ENCODE measurements around the gene GLI3. TPM values are rescaled to one million over a fixed set of nuclear protein-coding genes. Genes with fewer than 3 reads are reported as not detected.

GLI3 gene
- total RNA-seq, 1 donor from 2014 or later, result 32.0 TPM

- H3K4me3 ChIP-seq, result no peak overlapping the region
- no peaks in the 10 kb centered on the region for H3K9me3 ChIP-seq (ENCODE audit: low read depth)
- no peak overlapping the region for H3K4me2 ChIP-seq
- TF ChIP-seq CTCF (IDR thresholded peaks at IDR 0.05) (no peak), EZH2 (IDR thresholded peaks at IDR 0.05) (no peak), EZH2phosphoT487 (IDR thresholded peaks at IDR 0.05) (no peak)
- no peak overlapping the region for H2AFZ ChIP-seq (replicated peaks)
- H3F3A ChIP-seq (ENCODE audit: low read depth), result peaks cover 28% of the 10 kb centered on the region
- H4K20me1 ChIP-seq (ENCODE audit: low read depth), result peaks cover 100% of the 10 kb centered on the region
- H3K4me1 Mint-ChIP-seq, result peaks cover 32% of the 10 kb centered on the region
- no peak overlapping the region for H3K27ac ChIP-seq
- peaks cover 2% of the 10 kb centered on the region for H3K27me3 Mint-ChIP-seq (ENCODE audit: insufficient read depth, low read depth)
- no peak overlapping the region for H3K9ac ChIP-seq
- peaks cover 100% of the 10 kb centered on the region for H3K79me2 ChIP-seq (ENCODE audit: low read depth)
- peaks cover 45% of the 10 kb centered on the region for H3K4me1 ChIP-seq
- H3K9me3 Mint-ChIP-seq, result no peaks in the 10 kb centered on the region
- H3K36me3 ChIP-seq, result no peaks in the 10 kb centered on the region
- peaks cover 51% of the 10 kb centered on the region for H3K36me3 Mint-ChIP-seq
- no peak overlapping the region for H3K4me3 Mint-ChIP-seq
- DNase-seq (ENCODE audit: low spot score), result no peak
- no peaks in the 10 kb centered on the region for H3K27me3 ChIP-seq
- H3K27ac Mint-ChIP-seq, result no peak overlapping the region
Observed at GRCh38 chr7:42189535-42189934, 47.5 kb downstream of the GLI3 start.

GRCh38 chr7:42186151-42186550 lies 50.9 kb downstream of the GLI3 start:
- Mint-ChIP-seq H3K36me3 (peaks cover 44% of the 10 kb centered on the region), H3K4me1 (peaks cover 31% of the 10 kb centered on the region), H3K27me3 (ENCODE audit: insufficient read depth, low read depth) (peaks cover 5% of the 10 kb centered on the region), H3K4me3 (no peak overlapping the region), H3K27ac (no peak overlapping the region), H3K9me3 (no peaks in the 10 kb centered on the region)
- no peak overlapping the region for H3K4me2 ChIP-seq
- H3K9ac ChIP-seq, result no peak overlapping the region
- TF ChIP-seq EZH2phosphoT487 (IDR thresholded peaks at IDR 0.05), result no peak
- TF ChIP-seq CTCF (IDR thresholded peaks at IDR 0.05), result peak; percentile 86
- H3K36me3 ChIP-seq, result peaks cover 6% of the 10 kb centered on the region
- H3K4me3 ChIP-seq, result no peak overlapping the region
- no peak overlapping the region for H3K27ac ChIP-seq
- no peaks in the 10 kb centered on the region for H3K9me3 ChIP-seq (ENCODE audit: low read depth)
- no peaks in the 10 kb centered on the region for H3F3A ChIP-seq (ENCODE audit: low read depth)
- peak; percentile 59 for DNase-seq (ENCODE audit: low spot score)
- H3K4me1 ChIP-seq, result peaks cover 16% of the 10 kb centered on the region
- H3K79me2 ChIP-seq (ENCODE audit: low read depth), result peaks cover 100% of the 10 kb centered on the region
- H2AFZ ChIP-seq (replicated peaks), result no peak overlapping the region
- H4K20me1 ChIP-seq (ENCODE audit: low read depth), result peaks cover 96% of the 10 kb centered on the region
- no peaks in the 10 kb centered on the region for H3K27me3 ChIP-seq

- H3K36me3 ChIP-seq, result peaks cover 6% of the 10 kb centered on the region
- H3F3A ChIP-seq (ENCODE audit: low read depth), result no peaks in the 10 kb centered on the region
- H3K27me3 ChIP-seq, result no peaks in the 10 kb centered on the region
- peaks cover 100% of the 10 kb centered on the region for H3K79me2 ChIP-seq (ENCODE audit: low read depth)
- peaks cover 96% of the 10 kb centered on the region for H4K20me1 ChIP-seq (ENCODE audit: low read depth)
- peaks cover 16% of the 10 kb centered on the region for H3K4me1 ChIP-seq
- no peak overlapping the region for H3K27ac ChIP-seq
- Mint-ChIP-seq H3K36me3 (peaks cover 44% of the 10 kb centered on the region), H3K27me3 (ENCODE audit: insufficient read depth, low read depth) (peaks cover 5% of the 10 kb centered on the region), H3K27ac (no peak overlapping the region), H3K4me3 (no peak overlapping the region), H3K9me3 (no peaks in the 10 kb centered on the region), H3K4me1 (peaks cover 31% of the 10 kb centered on the region)
- no peak overlapping the region for H3K9ac ChIP-seq
- H3K9me3 ChIP-seq (ENCODE audit: low read depth), result no peaks in the 10 kb centered on the region
- no peak overlapping the region for H3K4me2 ChIP-seq
- no peak overlapping the region for H2AFZ ChIP-seq (replicated peaks)
- no peak for TF ChIP-seq EZH2phosphoT487 (IDR thresholded peaks at IDR 0.05)
- no peak for DNase-seq (ENCODE audit: low spot score)
- H3K4me3 ChIP-seq, result no peak overlapping the region
Observed at GRCh38 chr7:42185726-42186125, 51.3 kb downstream of the GLI3 start.

GRCh38 chr7:42183547-42183946 lies 53.5 kb downstream of the GLI3 start:
- Mint-ChIP-seq H3K27me3 (ENCODE audit: insufficient read depth, low read depth) (peaks cover 5% of the 10 kb centered on the region), H3K9me3 (no peaks in the 10 kb centered on the region), H3K36me3 (peaks cover 55% of the 10 kb centered on the region)

More at GRCh38 chr7:42183547-42183946, 53.5 kb downstream of the GLI3 start:
- peaks cover 100% of the 10 kb centered on the region for H3K79me2 ChIP-seq (ENCODE audit: low read depth)
- H3F3A ChIP-seq (ENCODE audit: low read depth), result no peaks in the 10 kb centered on the region
- no peak for DNase-seq (ENCODE audit: low spot score)
- H3K4me3 ChIP-seq, result no peak overlapping the region
- H3K4me1 ChIP-seq, result peaks cover 10% of the 10 kb centered on the region
- no peak overlapping the region for H2AFZ ChIP-seq (replicated peaks)
- no peak overlapping the region for H3K4me2 ChIP-seq
- no peaks in the 10 kb centered on the region for H3K9me3 ChIP-seq (ENCODE audit: low read depth)
- TF ChIP-seq EZH2phosphoT487 (IDR thresholded peaks at IDR 0.05), result no peak
- TF ChIP-seq EZH2 (IDR thresholded peaks at IDR 0.05), result no peak
- no peak for TF ChIP-seq CTCF (IDR thresholded peaks at IDR 0.05)
- no peak overlapping the region for H3K9ac ChIP-seq
- no peak overlapping the region for H3K4me3 Mint-ChIP-seq
- H3K36me3 ChIP-seq, result peaks cover 6% of the 10 kb centered on the region
- H3K27ac ChIP-seq, result no peak overlapping the region
- no peaks in the 10 kb centered on the region for H3K27me3 ChIP-seq
- peaks cover 23% of the 10 kb centered on the region for H3K4me1 Mint-ChIP-seq
- H4K20me1 ChIP-seq (ENCODE audit: low read depth), result peaks cover 96% of the 10 kb centered on the region
- peak overlapping the region; percentile 89 for H3K27ac Mint-ChIP-seq

Measured in neural progenitor cell (in vitro differentiated cells).